IPS DF 4.7 (cell line): Measurements from ENCODE around the gene UPF1.

ENCODE experiments used
- DNase-seq: peaks from one replicate; pipeline ENCODE4 v3.0.0-alpha.2; 2013; ENCODE audit warnings: low spot score; ENCODE audit errors: extremely low read depth

The UPF1 gene

DNA sequence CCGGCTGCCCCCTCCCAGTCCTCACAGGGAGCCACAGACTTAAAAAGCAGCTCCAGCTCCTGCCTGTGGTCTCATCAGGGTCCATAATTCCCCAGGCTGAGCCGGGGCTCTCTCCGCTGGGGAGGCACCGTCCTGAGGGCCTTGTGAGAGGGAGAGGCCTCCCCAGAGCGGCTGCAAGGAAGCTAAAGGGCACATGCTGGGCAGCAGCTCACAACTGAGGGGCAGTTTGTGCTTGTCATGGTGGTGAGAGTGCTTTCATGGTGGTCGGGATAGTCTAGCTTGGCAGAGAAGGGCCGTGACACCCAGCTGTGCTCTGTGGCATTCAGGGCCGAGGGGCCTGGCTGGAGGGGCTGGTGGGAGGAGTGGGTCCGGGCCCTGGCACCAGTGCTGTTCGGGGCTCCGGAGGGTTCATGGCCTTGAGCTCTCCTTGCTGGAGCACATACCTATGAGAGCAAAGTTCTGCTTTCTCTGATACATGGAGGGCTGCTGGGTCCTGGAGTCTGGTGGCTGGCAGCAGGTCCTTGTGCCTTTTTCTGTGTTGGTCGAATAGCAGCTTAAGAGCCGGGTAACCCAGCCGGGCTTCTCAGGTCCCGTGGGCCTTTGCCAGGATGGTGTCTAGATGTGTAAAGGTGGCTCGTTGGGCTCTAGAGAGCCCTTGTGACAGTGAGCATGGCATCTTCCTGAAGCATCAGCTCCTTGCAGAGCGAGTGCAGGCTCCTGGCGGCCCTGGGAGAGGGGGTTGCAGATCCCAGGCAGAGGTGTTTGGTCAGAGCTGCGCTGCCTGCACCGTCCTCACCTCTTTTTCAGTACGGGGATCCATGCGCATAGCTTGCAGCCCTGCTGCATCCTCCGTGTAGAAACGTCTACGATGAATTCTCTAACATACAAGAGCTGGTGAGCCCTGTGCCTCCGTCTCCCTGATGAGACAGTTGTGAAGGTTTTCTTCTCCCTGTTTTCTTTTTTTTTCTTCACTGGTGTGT is 8.8 kb downstream of the UPF1 start:
- DNase-seq: no peak

DNA sequence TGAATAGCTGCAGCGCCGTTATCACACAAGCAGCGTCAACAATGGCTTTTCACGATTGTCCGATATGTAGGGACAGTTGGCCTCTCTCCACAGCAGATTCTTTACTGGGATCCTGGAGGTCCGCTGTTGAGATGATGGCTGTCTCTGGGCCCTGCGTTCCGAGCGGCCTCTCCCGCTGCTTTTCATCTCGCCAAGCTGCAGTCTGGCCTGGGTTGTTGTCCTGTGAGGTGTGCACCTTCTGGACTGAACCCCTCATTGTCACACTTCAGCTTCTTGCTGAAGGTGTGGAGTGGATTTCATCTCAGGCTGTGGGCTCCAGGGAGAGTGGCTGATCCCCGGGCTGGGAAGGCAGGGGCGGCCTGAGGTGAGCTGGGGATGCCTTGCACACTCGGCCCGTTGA is 9.6 kb downstream of the UPF1 start:
- no peak for DNase-seq

DNA sequence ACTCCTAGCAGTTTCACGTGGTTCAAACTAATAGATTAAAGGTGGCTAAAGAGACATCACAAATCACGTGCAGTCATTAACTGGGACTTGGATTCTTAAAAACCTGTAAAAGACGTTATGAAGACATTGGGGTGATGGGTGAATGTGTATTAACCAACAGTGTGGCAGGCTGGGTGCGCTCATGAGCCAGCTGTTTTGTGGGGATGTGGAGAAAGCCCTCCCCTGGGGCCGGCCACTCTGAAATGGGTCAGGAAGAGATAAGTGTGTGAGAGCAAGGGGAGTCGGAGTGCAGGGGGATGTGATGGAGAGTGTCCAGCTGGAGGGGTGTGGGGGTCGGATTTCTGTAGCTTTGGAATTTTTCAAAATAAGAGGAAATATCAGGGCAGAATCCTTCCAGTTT is 10.4 kb downstream of the UPF1 start:
- no peak for DNase-seq

DNA sequence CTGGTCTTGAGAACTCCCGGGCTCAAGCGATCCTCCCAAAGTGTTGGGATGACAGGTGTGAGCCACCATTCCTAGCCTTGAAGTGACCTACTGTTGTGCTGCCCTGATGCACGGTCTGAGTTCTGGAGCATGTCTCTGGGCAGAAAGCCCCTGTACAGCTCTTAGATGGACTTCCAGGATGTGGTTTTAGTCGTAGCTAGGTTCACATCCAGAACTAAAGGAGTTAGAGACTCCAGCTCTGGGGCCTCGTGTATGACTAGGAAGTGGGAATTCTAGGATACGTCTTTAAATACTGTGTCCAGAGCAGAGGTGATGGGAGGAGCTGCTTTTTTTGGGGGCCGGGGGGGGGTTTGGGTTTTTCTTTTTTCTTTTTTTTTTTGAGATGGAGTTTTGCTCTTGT is 12.2 kb downstream of the UPF1 start:
- DNase-seq: no peak

DNA sequence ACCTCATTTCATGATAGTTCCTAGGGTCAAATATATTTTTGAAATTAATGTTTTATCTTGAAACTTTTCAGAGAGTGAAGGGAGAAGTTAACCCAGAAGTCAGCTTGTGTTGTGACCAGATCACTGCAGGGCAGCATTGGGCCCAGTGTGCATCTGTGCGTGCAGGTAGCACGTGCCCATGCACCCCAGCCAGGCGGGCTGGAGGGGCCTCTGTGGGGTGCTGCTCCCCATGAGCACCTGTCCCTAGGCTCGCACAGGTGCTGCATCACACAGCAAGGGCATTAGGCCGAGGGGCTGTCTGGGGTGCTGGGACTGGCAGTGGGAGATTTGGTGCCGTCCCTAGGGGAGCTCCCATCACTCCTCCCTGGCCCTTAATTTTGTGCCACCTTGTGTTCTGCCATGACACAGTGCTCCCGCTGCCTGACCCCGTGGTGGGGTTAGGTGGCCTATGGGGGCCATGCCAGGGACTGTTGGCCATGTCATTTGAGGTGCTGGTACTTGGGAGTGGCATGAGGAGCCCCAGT is 13.1 kb downstream of the UPF1 start:
- DNase-seq: no peak

DNA sequence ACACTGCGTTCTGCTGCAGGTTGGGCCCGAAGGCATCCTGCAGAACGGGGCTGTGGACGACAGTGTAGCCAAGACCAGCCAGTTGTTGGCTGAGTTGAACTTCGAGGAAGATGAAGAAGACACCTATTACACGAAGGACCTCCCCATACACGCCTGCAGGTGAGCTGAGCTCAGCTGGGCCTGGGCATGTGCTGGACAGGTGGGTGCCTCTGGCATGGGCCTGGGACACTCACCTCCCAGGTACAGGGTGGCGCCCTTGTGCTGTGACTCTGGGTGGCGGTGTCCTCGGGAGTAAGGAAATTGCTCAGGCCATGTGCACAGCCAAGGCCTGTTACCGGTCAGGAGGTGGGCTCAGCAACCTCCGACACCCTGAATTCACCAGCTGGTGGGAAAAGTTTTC is 14.2 kb downstream of the UPF1 start:
- no peak for DNase-seq

DNA sequence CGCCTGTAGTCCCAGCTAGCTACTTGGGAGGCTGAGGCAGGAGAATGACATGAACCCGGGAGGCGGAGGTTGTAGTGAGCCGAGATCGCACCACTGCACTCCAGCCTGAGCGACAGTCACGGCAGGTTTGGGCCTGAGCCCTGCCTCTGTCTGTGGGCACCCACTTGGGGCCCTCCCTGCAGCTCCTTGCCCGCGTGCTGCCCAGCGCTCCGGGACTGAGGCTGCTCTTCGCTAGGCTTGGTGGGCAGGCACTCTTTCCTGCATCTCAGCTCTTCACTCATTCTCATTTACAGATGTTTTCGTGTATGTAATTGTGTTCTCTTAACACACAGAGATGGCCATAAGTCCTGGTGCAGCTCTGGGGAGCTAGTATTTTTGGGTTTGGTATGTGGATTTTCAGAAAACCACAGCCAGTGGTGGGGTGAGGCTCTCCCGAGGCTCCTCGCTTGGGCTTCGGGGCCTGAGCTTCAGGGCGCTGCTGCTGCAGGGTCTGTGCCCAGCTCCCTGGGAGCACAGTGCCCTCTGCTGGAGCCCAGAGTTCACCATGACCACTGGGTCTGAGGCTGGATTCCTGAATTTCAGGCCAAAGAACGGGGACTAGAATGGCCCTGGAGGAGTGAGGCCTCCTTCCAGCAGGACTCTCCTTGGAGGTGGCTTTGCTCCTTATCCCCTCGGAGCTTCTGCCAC is 15.2 kb downstream of the UPF1 start:
- no peak for DNase-seq

DNA sequence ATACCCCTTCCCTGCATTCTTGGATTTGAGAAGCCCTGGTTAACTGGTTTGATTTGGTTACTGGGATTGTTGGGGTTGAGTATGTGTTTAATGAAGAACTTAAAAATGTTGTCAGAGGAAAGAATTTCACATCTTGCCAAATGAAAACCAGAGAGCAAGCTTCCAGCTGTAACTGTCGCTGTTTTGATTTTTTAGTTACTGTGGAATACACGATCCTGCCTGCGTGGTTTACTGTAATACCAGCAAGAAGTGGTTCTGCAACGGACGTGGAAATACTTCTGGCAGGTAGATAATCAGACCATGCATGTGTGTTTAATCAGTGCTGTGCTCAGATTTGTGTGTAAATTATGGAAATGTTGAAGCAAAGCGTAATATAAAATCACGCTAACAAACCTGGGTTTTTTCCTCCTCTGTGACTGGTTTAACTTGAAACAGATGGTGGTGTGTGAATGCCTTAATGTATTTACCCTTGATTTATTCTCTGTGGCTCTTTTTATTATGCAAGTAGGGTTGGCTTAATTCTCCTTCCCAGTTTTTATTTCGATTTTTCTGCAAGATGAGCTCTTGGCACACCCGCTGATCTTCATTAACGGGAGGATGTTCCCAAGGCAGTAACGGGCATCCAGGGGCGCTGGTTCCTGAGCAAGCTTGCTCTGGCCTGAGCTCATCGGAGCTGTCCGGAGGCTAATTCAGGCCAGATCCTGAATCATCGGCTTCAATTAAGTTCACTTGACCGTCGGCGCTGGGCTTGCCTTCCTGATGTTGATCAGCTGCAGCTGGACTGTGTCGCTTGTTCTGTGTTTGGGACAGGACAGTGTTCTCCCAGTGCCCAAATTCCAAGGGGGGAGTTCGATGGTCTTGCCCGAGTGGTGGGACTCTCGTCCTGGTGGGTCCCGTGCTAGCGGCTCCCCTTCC is 16.0 kb downstream of the UPF1 start:
- no peak for DNase-seq

GRCh38 chr19:18848878-18849661 is 17.3 kb downstream of the UPF1 start:
- no peak for DNase-seq

DNA sequence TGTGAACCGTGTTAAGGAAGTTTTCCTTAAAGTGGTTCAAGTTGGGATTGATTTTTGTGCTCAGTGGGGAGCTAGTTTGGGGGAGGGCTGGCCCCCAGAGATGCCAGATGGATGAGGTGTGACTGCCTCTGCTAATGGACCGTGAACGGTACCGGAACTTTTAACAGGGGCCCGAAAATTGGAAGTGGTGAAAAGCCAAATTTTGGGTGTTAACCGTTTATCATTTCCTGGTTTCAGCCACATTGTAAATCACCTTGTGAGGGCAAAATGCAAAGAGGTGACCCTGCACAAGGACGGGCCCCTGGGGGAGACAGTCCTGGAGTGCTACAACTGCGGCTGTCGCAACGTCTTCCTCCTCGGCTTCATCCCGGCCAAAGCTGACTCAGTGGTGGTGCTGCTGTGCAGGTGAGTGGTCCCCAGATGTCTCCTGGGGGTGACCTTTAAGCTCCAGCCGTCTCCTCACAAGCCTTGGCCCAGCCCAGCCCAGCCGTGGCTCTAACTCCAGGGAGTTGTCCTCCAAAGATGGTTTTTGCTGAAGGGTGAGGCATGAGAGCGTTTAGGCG is 18.2 kb downstream of the UPF1 start:
- DNase-seq: no peak

DNA sequence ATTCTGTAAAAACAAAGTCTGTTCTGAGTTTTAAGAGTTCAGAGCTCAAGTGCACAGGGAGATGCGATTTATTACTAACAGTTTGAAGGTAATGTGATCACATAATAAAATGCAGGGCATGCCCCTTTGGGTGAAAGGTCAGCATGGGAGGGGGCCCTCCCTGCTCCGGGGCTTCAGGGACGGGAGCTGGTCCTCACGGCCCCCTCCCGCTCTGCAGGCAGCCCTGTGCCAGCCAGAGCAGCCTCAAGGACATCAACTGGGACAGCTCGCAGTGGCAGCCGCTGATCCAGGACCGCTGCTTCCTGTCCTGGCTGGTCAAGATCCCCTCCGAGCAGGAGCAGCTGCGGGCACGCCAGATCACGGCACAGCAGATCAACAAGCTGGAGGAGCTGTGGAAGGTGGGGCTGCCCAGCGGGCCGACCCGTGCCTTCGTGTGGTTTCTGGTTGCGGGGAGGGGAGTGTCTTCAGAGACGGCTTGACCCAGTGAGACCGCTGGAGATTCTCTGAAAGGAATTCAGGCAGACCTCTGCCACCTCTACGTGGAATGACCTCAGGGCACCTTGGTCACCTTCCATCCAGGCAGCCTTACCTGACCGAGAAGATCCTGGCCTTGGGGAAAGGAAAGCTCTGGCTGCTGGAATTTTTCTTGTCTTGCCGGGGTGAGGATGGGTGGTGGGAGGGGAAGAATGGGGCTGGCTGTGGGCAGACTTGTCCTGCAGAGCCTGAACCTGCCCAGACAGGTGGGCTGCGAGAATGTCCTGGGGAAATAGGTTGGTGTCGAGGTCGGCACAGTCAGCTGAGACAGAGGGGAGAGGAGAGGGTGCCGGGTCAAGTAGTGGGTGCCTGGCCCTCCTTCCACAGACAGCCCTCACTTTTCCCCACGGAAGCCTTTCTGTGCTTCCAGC is 19.0 kb downstream of the UPF1 start:
- DNase-seq: no peak

GRCh38 chr19:18851673-18852325 is 20.0 kb downstream of the UPF1 start:
- no peak for DNase-seq

- DNase-seq: no peak
Measured at GRCh38 chr19:18852648-18853047, 20.9 kb downstream of the UPF1 start.

DNA sequence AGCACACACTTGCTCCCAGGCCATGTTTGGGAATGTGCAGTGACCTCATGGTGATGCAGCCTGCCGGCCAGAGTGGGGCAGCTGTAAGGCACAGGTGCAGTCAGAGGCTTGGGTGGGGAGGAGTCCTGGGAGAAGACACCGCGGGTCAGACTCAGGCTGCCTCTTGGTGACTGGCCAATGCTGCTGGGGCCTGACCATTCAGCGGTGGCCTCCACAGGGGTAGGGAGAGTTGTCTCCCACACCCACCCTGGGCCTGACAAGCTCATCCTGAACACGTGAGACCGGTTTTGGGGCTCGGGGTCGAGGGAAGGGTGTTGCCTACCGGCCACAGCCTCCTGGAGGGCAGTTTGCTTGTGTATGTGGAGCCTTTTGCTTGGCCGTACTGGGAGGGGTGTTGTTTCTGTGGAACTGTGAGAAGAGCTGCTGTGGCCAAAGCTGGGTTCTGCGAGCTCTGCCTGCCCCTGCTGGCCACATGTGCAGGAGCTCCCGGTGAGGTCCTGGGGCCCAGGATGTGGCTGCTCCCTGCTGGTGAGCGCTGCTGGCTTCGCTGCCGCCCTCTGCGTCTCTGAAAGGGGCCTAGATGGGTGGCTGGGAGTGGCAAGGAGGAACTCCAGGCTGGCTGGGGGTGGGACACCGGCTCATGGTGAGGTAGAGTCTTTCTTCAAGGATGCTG is 22.1 kb downstream of the UPF1 start:
- DNase-seq: no peak

- no peak for DNase-seq
Measured at GRCh38 chr19:18854982-18855381, 23.2 kb downstream of the UPF1 start.

DNA sequence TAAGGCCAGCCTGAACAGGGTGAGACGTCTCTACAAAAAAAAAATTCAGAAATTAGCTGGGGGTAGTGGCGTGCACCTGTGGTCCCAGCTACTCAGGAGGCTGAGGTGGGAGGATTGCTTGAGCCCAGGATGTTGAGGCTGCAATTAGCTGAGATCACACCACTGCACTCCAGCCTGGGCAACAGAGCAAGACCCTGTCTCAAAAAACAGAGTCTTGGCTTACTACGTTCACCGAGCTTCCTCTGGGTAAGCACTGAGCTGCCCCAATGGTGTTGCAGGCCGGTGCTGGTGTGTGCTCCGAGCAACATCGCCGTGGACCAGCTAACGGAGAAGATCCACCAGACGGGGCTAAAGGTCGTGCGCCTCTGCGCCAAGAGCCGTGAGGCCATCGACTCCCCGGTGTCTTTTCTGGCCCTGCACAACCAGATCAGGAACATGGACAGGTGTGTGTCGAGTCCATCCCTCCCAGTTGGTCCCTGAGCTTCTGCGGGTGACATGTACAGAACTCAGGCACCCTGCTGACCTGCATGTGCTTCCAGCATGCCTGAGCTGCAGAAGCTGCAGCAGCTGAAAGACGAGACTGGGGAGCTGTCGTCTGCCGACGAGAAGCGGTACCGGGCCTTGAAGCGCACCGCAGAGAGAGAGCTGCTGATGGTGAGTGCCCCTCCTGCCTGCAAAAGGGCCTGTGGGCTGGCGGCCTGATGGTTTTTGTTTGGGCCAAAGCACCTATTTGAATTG is 24.1 kb downstream of the UPF1 start:
- DNase-seq: no peak

- no peak for DNase-seq
Measured at GRCh38 chr19:18856385-18857126, 24.8 kb downstream of the UPF1 start.
